HS-27A (cell line): ENCODE measurements around the gene ARID3A.
A peak's percentile ranks its signal among the peaks of the same experiment; 100 is the strongest.

Experiments used
- DNase-seq: peaks from one replicate; pipeline ENCODE4 v3.0.0-alpha.2; 2012; ENCODE audit warnings: low read depth, missing footprints

The ARID3A gene

GRCh38 chr19:931860-932647 lies 6.2 kb downstream of the ARID3A start:
- no peak for DNase-seq

- DNase-seq, result peak; percentile 47
Observed at GRCh38 chr19:932648-933552, 7.1 kb downstream of the ARID3A start.

- DNase-seq, result no peak
Observed at GRCh38 chr19:933553-933882, 7.7 kb downstream of the ARID3A start.

DNA sequence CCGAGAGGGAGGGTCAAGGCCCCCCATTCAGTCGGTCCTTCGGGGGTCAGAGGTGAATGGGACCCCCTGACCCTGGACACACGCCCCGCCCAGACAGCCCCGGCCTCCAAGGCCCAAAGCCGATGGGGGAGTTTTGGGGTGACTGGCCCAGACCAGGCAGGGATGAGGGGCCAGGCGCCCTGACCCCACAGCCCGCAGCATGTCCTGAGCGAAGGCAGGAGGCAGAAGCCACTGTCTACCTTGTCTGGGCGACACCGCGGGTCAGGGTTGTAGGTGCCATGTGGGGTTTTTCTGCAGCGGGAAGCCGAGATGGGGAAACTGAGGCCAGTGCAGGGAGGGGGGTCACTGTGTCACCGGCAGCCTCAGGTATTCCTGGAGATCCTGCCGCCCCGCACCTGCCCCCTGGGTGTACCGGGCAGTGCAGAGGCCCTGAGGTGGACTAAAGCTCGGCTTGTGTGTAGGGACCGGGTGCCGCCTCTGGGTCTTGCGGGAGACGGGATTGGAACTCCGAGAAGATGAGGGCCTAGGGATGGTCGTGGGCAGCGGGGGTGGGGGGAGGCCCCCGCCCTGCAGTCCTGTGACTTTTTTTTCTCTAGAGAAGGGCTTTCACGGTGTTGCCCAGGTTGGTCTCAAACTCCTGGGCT lies 8.5 kb downstream of the ARID3A start:
- no peak for DNase-seq

DNA sequence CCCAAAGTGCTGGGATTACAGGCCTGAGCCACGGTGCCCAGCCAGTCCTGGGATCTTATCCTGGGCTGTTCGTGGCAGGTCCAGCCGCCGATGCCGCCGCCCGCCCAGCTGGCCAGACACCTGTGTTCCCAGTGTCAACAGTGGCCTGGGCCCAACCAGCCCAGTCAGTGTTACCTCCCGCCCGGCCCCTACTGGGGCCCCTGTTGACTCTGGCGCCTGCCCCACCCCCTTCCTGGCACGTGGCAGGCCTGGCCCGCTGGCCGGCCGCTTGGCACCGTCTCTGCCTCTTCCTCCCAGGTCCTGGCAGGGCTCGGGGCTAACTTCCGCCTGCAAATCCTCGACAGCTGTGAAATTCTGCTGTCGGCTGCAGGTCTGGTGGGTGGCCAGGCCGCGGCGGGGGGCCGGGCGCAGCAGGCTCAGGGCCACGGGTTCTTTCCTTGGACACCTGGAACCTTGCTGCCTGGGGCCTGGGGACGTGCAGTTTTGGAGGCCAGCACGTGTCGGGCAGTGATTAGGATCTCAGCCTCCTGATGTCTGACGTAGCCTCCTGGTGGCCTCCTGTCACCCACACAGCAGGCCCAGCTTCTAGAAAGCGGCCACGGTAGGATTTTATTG lies 9.1 kb downstream of the ARID3A start:
- DNase-seq, result no peak

GRCh38 chr19:936175-936546 lies 10.3 kb downstream of the ARID3A start:
- DNase-seq, result no peak

- DNase-seq, result no peak
Observed at GRCh38 chr19:937259-937694, 11.4 kb downstream of the ARID3A start.

DNA sequence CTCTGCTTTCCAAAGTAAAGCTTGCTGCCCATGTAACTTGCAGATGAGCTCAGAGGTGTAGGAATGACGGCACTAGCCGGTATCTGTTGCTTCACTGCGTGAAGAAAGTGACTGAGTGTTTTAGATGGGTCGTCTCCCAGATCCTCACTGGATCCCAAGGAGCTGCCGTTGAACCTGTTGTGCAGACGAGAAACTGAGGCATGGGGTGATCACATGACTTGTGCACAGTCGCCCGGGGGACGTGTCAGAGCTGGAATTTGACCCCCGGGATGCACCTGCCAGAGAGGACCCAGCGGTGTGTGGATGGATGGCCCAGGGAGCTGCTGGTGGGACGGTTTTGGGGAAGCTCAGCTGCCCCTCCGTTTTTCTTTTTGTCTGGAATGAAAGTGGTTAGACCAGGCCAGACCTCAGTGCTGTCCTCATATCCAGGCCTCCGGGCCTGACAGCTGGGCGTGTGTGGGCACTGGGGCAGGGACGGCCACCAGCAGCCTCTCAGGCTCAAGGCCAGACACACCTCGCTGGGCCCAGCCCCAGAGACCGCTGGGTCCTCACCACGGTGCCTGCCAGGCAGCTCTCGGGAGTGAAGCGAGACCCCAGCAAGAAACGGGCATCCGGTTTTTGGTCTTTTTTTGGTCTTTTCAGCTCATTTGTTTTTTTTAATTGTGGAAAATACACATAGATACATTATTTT lies 12.5 kb downstream of the ARID3A start:
- no peak for DNase-seq

GRCh38 chr19:939439-939838 lies 13.6 kb downstream of the ARID3A start:
- no peak for DNase-seq

DNA sequence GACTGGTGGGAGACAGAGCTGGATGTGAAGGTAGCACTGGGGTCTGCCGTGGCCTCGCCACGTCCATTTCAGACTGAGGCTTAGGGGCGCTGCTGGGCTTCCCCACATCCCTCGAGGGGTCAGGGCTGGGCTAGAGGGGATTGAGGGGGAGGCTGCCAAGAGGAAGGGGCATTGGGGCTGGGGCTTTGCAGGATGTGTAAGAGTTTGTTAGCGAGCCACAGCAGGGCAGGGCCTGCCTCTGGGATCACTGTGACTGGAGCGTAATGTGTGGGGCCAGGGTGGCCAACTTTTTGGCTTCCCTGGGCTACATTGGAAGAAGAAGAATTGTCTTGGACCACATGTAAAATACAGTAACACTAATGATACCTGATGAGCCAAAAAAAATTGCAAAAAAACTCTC lies 14.1 kb downstream of the ARID3A start:
- no peak for DNase-seq

DNA sequence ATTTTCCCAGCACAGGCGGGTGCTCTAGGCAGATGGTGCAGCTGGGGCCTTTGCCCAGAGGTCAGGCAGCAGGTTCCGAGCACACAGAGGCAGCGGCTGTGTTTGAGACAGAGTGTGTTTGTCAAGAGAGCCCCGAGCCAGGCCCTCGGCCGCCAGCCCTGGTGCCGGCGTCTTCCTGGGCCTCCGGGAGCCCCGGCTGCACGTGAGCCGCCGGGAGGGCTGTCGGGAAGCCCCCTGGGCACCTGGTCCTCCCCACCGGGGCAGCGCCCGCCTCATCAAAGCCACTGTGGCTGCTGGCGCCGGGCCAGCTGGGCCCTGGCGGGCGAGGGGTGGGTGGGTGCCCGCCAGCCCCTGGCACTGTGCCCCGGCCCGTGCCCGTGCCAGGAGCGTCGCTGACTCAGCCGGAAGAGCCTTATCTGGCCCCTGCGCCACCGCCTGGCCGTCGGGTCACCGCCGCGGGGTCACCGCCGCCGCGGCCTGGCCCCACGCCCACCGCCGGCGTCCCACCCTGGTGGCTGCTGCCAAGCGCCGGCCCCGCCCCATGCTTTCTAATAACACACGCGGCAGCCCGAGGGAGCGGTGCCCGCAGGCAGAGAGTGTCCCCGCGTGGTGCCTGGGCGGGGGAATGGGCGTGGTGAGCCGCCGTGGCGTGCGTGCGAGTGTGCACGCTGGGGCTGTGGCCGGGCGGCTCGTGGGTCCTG lies 14.9 kb downstream of the ARID3A start:
- DNase-seq, result peak; percentile 59

GRCh38 chr19:941292-942132 lies 15.7 kb downstream of the ARID3A start:
- no peak for DNase-seq

- no peak for DNase-seq
Observed at GRCh38 chr19:942133-942645, 16.4 kb downstream of the ARID3A start.

- no peak for DNase-seq
Observed at GRCh38 chr19:943551-944170, 17.8 kb downstream of the ARID3A start.

DNA sequence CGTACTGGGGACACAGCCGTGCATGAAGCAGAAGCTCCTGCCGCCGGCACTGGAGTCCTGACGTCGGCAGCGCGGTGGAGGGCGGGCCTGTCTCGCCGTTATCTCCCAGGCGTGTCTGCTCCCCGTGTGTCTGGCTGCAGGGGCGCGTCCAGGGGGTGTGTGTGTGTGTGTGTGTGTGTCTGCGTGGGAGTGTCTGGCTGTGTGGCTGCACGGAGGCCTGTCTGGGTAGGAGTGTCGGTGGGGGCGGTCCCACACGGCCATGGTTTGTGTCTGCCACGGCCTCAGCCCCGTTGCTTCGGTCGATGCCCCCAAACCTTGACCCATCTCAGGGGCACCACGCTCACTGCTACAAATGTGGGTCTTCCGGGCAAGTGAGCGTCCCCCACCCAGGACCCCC lies 18.3 kb downstream of the ARID3A start:
- no peak for DNase-seq

DNA sequence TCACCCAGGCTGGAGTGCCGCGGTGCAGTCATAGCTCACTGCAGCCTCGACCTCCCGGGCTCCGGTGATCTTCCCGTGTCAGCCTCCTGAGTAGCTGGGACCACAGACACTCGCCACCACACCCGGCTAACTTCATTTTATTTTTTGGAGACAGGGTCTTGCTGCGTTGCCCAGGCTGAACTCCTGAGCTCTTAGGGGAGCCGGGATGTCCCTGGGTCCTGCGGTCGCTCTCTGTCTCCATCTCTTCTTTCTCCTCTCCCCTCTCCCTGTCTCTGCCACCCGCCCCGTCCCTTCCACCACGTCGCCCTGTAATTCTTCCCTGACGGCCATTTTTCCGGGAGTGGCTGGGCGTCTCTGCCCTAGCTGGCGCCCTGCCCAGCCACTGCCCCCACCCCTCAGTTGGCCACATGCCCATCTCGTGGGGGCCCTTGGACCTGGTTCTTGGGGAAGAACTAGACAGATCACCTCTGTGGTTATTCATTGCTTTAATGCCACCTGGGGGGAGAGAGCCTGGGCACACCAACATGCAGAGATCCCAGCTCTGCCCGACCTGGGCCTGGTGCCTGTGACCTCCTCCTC lies 18.9 kb downstream of the ARID3A start:
- DNase-seq, result no peak

GRCh38 chr19:945401-946252 lies 19.8 kb downstream of the ARID3A start:
- DNase-seq, result no peak

- DNase-seq, result no peak
Observed at GRCh38 chr19:947090-947706, 21.4 kb downstream of the ARID3A start.
